GM19328 (cell line): ENCODE measurements around the gene USP14.
A peak's percentile ranks its signal among the peaks of the same experiment; 100 is the strongest.
"Not testable (repeated sequence)": the region's sequence is repeated elsewhere in the genome, so short reads cannot be mapped to it uniquely, and the experiment has no call there.

Experiments used
- ATAC-seq: cut with Tn5 transposase; IDR thresholded peaks from one replicate; pipeline ENCODE4 v1.9.1; 2021; ENCODE audit warnings: mild to moderate bottlenecking, moderate library complexity; ENCODE audit not compliant: unreplicated experiment

USP14 gene

DNA sequence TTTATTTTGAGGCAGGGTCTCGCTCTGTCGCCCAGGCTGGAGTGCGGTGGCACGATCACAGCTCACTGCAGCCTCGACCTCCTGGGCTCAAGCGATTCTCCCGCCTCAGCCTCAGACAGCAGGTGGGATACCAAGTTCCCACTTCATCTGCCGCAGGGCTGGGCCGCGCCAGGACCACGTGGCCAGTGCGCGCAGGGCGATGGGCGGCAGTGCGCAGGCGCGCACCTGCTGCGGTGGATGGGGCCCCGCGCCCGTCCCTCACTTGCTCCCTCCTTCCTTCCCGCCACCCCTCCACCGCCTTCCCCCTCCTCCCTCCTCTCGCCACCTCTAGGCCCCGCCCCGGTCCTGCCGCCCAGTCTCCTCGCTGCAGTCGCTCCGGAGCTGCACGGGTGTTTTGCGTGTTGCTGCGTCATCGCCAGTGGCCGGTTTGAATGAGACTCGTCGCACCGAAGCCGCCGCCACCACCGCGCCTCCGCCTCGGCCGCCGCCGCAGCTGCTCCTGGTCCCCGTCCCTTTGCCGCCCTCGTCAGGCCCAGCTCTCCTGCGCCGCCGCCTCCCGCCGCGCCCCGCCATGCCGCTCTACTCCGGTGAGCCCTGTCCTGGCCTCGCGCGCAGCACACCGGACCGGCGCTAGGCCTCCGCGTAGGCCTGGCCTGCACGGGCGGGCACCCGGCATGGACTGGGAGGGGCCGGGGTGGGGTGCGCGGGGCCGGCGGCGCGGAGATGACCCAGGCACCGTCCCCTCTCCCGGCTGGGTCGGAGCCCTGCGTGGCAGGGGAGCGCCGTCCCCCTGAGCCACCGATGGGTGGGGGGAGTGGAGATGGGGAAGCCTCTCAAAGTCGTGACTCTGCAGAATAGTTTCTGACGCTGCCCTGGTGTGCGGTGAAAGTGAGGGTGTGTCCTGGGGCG lies at the start of gene USP14:
TSS of gene USP14 (plus strand) at position 430 of the 909 bp plus-strand sequence. CDS start at position 572, 142 bp downstream.
- peak; percentile 94 for ATAC-seq

DNA sequence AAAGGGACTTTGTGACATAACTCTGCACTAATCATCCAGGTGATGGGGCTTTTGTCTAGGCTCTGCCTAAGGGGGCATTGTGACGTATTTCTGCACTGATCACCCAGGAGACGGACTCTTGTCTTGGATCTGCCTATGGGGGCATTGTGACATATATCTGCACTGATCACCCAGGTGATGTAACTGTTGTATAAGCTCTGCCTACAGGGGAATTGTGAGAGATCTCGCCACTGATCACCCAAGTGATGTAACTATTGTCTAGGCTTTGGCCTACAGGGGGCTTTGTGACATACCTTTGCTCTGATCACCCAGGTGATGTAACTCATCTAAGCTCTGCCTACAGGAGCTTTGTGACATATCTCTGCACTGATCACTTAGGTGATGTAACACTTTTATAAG lies 49.7 kb upstream of the USP14 start:
- peak; percentile 8 for ATAC-seq

GRCh38 chr18:109130-109921 lies 49.0 kb upstream of the USP14 start:
- ATAC-seq = not testable (repeated sequence)

DNA sequence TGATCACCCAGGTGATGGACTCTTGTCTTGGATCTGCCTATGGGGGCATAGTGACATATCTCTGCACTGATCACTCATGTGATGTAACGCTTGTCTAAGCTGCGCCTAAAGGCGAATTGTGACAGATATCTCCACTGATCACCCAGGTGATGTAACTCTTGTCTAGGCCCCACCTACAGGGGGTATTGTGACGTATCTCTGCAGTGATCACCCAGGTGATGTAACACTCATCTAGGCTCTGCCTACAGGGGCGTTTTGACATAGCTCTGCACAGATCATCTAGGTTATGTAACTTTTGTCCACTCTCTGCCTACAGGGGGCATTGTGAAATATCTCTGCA lies 48.5 kb upstream of the USP14 start:
- ATAC-seq = not testable (repeated sequence)

GRCh38 chr18:110351-111201 lies 47.8 kb upstream of the USP14 start:
- not testable (repeated sequence) for ATAC-seq

DNA sequence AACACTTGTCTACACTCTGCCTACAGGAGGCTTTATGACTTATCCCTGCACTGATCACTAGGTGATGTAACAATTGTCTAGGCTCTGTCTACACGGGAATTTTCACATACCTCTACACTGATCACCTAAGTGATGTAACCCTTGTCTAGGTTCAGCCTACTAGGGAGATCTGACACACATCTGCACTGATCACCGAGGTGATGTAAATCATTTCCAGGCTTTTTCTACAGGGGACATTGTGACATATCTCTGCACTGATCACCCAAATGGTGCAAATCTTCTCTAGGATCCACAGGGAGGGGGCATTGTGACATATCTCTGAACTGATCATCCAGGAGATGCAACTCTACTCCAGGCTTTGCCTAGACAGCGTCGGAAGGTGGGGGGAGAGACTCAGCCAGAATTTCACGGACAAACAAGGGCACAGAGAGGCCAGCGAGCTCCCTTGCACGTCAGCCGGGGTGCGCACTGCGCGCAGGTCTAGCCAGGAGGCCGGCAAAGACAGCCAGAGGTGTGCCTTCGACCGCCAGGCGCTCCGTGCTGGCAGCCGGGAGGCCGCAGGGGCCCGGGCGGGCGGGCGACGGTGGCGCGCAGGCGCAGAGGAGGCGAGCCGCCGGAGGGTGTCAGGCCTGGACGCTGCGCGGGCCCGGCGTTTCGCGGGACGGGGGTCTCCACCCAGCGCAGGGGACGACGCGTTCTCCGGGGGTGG lies 46.9 kb upstream of the USP14 start:
- ATAC-seq = no peak

GRCh38 chr18:112015-112733 lies 46.2 kb upstream of the USP14 start:
- not testable (repeated sequence) for ATAC-seq

- ATAC-seq = not testable (repeated sequence)
Observed at GRCh38 chr18:120539-121260, 37.7 kb upstream of the USP14 start.

DNA sequence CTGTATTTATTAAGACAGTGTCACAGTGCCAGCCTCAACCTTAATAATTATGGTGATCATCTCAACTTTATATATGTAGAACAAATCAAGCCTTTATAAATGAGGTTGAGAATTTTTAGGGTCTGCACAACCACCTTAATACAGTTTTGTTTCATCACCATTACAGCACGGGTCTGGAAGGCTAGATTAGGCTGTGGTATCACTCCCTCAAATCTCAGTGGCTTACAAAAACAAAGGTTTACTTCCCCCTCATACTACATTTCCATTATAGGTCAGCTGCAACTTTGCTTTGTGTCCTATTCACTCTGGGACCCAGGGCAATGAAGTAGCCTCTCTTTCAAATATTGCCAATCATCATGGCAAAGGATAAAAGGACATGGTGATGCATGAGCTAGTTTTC lies 23.3 kb upstream of the USP14 start:
- no peak for ATAC-seq

GRCh38 chr18:136433-136832 lies 21.9 kb upstream of the USP14 start:
- ATAC-seq = no peak

- no peak for ATAC-seq
Observed at GRCh38 chr18:137327-137726, 21.0 kb upstream of the USP14 start.

- no peak for ATAC-seq
Observed at GRCh38 chr18:140670-141266, 17.6 kb upstream of the USP14 start.

DNA sequence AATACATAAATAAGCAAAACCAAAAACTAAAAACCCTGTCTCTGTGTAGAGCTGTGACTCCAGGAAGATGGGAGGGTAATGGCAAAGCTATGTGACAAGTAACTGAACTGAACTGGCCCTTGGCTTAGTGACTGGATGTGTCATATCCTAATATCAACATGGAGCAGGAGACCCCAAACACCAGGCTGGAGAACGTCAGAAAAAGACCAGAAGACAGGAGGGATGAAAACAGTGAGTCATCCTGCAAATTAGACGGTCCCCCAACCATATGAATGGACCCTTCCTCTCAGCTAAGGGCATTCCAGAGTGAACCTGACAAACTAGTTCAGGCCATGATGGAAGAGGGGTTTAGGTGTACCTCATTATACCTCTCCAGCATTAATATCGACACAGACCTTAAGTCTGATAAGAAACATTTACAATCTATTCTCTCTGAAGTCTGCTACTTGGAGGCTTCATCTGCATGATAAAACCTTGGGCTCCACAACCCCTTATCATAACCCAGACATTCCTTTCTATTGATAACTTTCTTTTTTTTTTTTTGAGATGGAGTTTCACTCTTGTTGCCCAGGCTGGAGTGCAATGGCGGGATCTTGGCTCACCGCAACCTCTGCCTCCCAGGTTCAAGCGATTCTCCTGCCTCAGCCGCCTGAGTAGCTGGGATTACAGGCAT lies 15.6 kb upstream of the USP14 start:
- not testable (repeated sequence) for ATAC-seq

- ATAC-seq = no peak
Observed at GRCh38 chr18:148841-149240, 9.5 kb upstream of the USP14 start.

GRCh38 chr18:154151-154550 lies 4.2 kb upstream of the USP14 start:
- no peak for ATAC-seq

DNA sequence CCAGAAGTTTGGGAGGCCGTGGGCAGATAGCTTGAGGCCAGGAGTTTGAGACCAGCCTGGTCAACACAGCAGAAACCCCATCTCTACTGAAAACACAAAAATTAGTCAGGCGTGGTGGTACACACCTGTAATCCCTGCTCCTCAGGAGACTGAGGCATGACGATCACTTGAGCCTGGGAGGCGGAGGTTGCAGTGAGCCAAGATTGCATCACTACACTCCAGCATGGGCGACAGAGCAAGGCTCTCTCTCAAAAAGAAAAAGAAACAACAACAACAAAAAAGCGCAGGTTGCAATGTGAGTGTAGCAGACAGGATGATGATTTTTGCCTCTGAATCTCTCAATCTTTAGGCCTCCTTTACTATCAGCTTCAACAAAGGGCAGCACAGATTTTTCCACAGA lies 2.7 kb upstream of the USP14 start:
- ATAC-seq = no peak

DNA sequence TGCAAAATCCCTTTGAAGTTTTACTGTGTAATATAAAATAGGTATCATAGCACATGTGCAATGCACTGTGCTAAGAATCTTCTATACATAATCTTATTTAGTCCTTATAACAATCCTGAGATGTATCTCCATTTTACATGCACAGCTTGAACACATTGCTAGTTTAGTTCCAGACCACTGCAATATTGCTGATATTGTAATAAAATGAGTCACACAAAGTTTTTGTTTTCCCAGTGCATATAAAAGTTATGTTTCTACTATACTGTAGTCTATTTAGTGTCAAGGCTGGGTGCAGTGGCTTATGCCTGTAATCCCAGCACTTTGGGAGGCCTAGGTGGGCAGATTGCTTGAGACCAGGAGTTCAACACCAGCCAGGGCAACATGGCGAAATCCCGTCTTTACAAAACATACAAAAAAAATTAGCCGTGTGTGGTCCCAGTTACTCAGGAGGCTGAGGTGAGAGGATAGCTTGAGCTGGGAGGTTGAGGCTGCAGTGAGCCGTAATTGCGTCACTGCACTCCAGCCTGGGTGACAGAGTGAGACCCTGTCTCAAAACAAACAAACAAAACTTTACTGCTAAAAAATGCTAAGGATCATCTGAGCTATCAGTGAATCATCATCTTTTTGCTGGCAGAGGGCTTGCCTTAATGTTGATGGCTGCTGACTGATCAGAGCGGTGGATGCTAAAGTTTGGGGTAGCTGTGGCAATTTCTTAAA lies 1.7 kb upstream of the USP14 start:
- no peak for ATAC-seq
